H1 (cell line): Measurements from ENCODE around the gene GRM7. TPM values are rescaled to one million over a fixed set of nuclear protein-coding genes. Genes with fewer than 3 reads are reported as not detected.

Experiments
- CTCF ChIA-PET: fragments of 300-600 bp; sonication (Branson Sonifier 250); formaldehyde crosslinking; loops from one replicate; lab custom pipeline; 2021; ENCODE audit not compliant: partially characterized antibody; lab: Charles Lee
- POLR2A ChIA-PET: fragments of 300-600 bp; sonication (Branson Sonifier 250); formaldehyde crosslinking; loops from one replicate; lab custom pipeline; 2021; ENCODE audit warnings: inconsistent platforms; ENCODE audit not compliant: partially characterized antibody; lab: Charles Lee
- DNase-seq, 2 experiments: peaks; one replicate each; pipeline versions ENCODE4 v3.0.0 to v3.0.0-alpha.2; 2010 to 2022; ENCODE audit warnings: low spot score in 2 of 2, low read depth in 1 of 2, mixed read lengths in 1 of 2
- FAIRE-seq: peaks from 2 replicates; lab custom pipeline; 2011; peaks lifted over from hg19 to GRCh38; lab: Jason Lieb, UNC
- H2AFZ ChIP-seq: 2 replicates; pipeline ENCODE4 v1.8.1; 2012; ENCODE audit warnings: low read length, inconsistent platforms
- H2AK5ac ChIP-seq: 2 replicates; pipeline ENCODE4 v1.6.1; 2013; ENCODE audit warnings: low read depth, low read length
- H2BK120ac ChIP-seq: replicated peaks from 2 replicates; pipeline ENCODE3; 2013; ENCODE audit warnings: low read depth, low read length, inconsistent platforms
- H2BK12ac ChIP-seq: 2 replicates; pipeline ENCODE4 v1.6.1; 2013; ENCODE audit warnings: low read depth, low read length
- H2BK15ac ChIP-seq: 2 replicates; pipeline ENCODE4 v1.6.1; 2013; ENCODE audit warnings: low read length
- H2BK20ac ChIP-seq: 2 replicates; pipeline ENCODE4 v1.6.1; 2013; ENCODE audit warnings: low read length
- H2BK5ac ChIP-seq: 2 replicates; pipeline ENCODE4 v1.6.1; 2013; ENCODE audit warnings: low read depth, low read length
- H3K14ac ChIP-seq: 2 replicates; pipeline ENCODE4 v1.6.1; 2013; ENCODE audit warnings: inconsistent platforms; ENCODE audit not compliant: insufficient read length
- H3K18ac ChIP-seq: 2 replicates; pipeline ENCODE4 v1.6.1; 2013; ENCODE audit warnings: low read length; ENCODE audit errors: extremely low read depth
- H3K23ac ChIP-seq: 2 replicates; pipeline ENCODE4 v1.6.1; 2013; ENCODE audit warnings: inconsistent platforms; ENCODE audit not compliant: insufficient read length
- H3K23me2 ChIP-seq: 2 replicates; pipeline ENCODE4 v1.6.1; 2013; ENCODE audit warnings: low read depth, low read length
- H3K27ac ChIP-seq: 2 replicates; pipeline ENCODE4 v1.6.1; 2011; ENCODE audit warnings: low read depth, low read length, inconsistent platforms
- H3K27me3 ChIP-seq, 4 experiments: replicated peaks in 1 of 4; 1 replicate in 1 of 4; 2 replicates in 3 of 4; pipeline versions ENCODE4 v1.6.1 to v1.8.1; 2011 to 2013; ENCODE audit warnings: low read length in 3 of 4, mild to moderate bottlenecking in 3 of 4, inconsistent platforms in 2 of 4, mixed read lengths in 2 of 4, moderate library complexity in 1 of 4; ENCODE audit not compliant: control insufficient read depth in 3 of 4, insufficient read depth in 3 of 4; ENCODE audit errors: extremely low read depth in 1 of 4
- H3K36me3 ChIP-seq, 4 experiments: 2 replicates each; pipeline versions ENCODE4 v1.6.1 to v1.8.1; 2011 to 2013; ENCODE audit warnings: mild to moderate bottlenecking in 4 of 4, low read length in 3 of 4, moderate library complexity in 2 of 4, control low read depth in 1 of 4, inconsistent platforms in 1 of 4; ENCODE audit not compliant: insufficient read depth in 4 of 4, control insufficient read depth in 2 of 4
- H3K4ac ChIP-seq: replicated peaks from 2 replicates; pipeline ENCODE3; 2013; ENCODE audit warnings: low read length, low read depth, mixed read lengths, inconsistent platforms; ENCODE audit not compliant: insufficient read length
- H3K4me1 ChIP-seq, 4 experiments: replicated peaks in 1 of 4; 1 replicate in 1 of 4; 2 replicates in 3 of 4; pipeline versions ENCODE4 v1.6.1 to v1.8.1; 2011 to 2013; ENCODE audit warnings: low read length in 3 of 4, inconsistent platforms in 2 of 4, mixed read lengths in 1 of 4; ENCODE audit not compliant: insufficient read depth in 4 of 4, control insufficient read depth in 3 of 4
- H3K4me2 ChIP-seq, 2 experiments: 2 replicates each; pipeline versions ENCODE4 v1.6.1 to v1.8.1; 2011 to 2013; ENCODE audit warnings: low read depth in 2 of 2, low read length in 2 of 2, control low read depth in 1 of 2, inconsistent platforms in 1 of 2, mild to moderate bottlenecking in 1 of 2; ENCODE audit not compliant: insufficient read depth in 1 of 2
- H3K4me3 ChIP-seq, 4 experiments: fragments of 200-600, 300-600 bp in 1 of 4; sonication (generic), shearing (Covaris generic), sonication (Bioruptor Twin) in 1 of 4; 2 replicates each; pipeline versions ENCODE4 v1.5.1 to v1.8.1; 2011 to 2016; ENCODE audit warnings: low read length in 4 of 4, low read depth in 3 of 4, control low read depth in 2 of 4, inconsistent platforms in 2 of 4, mild to moderate bottlenecking in 2 of 4, mixed read lengths in 1 of 4, moderate library complexity in 1 of 4; ENCODE audit not compliant: insufficient read depth in 2 of 4; ENCODE audit errors: extremely low read depth in 1 of 4
- H3K56ac ChIP-seq: replicated peaks from 2 replicates; pipeline ENCODE3; 2013; ENCODE audit warnings: low read depth, mild to moderate bottlenecking, mixed read lengths, low read length, inconsistent platforms; ENCODE audit not compliant: insufficient read length
- H3K79me1 ChIP-seq: 2 replicates; pipeline ENCODE4 v1.6.1; 2013; ENCODE audit warnings: low read depth, low read length, control low read depth
- H3K79me2 ChIP-seq, 2 experiments: 2 replicates each; pipeline versions ENCODE4 v1.6.1 to v1.8.1; 2012 to 2013; ENCODE audit warnings: low read length in 2 of 2, mild to moderate bottlenecking in 2 of 2, inconsistent platforms in 1 of 2; ENCODE audit not compliant: insufficient read depth in 2 of 2, control insufficient read depth in 1 of 2
- H3K9ac ChIP-seq, 4 experiments: replicated peaks in 1 of 4; 1 replicate in 1 of 4; 2 replicates in 3 of 4; pipeline versions ENCODE4 v1.6.1 to v1.8.1; 2011 to 2013; ENCODE audit warnings: low read depth in 3 of 4, low read length in 3 of 4, control low read depth in 2 of 4, mild to moderate bottlenecking in 2 of 4, moderate library complexity in 2 of 4, inconsistent platforms in 1 of 4; ENCODE audit errors: extremely low read depth in 1 of 4
- H3K9me3 ChIP-seq, 2 experiments: 2 replicates each; pipeline versions ENCODE4 v1.6.1 to v1.8.1; 2012 to 2013; ENCODE audit warnings: mild to moderate bottlenecking in 2 of 2, moderate library complexity in 2 of 2, control low read depth in 1 of 2, inconsistent platforms in 1 of 2, low read depth in 1 of 2, low read length in 1 of 2, mixed read lengths in 1 of 2; ENCODE audit not compliant: insufficient read depth in 2 of 2
- H4K20me1 ChIP-seq, 2 experiments: replicated peaks in 1 of 2; 2 replicates each; pipeline versions ENCODE3 to v1.8.1; 2011 to 2013; ENCODE audit warnings: inconsistent platforms in 2 of 2, low read length in 2 of 2, mild to moderate bottlenecking in 1 of 2; ENCODE audit not compliant: insufficient read depth in 2 of 2, control insufficient read depth in 1 of 2
- H4K5ac ChIP-seq: 2 replicates; pipeline ENCODE4 v1.6.1; 2013; ENCODE audit warnings: low read length, low read depth, mixed read lengths, inconsistent platforms; ENCODE audit not compliant: insufficient read length
- H4K8ac ChIP-seq: 2 replicates; pipeline ENCODE4 v1.8.0; 2013; ENCODE audit warnings: mild to moderate bottlenecking, moderate library complexity, low read length, inconsistent platforms; ENCODE audit not compliant: insufficient read depth; ENCODE audit errors: extremely low read depth
- H4K91ac ChIP-seq: replicated peaks from 2 replicates; pipeline ENCODE3; 2013; ENCODE audit warnings: low read length, mixed read lengths, inconsistent platforms; ENCODE audit not compliant: insufficient read length
- ATF3 ChIP-seq: IDR thresholded peaks from 2 replicates; pipeline ENCODE4 v1.6.1; 2011; ENCODE audit warnings: low read depth, mild to moderate bottlenecking, low read length; ENCODE audit not compliant: insufficient read depth
- TBP ChIP-seq: IDR thresholded peaks from 2 replicates; pipeline ENCODE4 v1.6.1; 2011; ENCODE audit warnings: low read depth, low read length, improper control_type of control experiment
- TEAD4 ChIP-seq: IDR thresholded peaks from 2 replicates; pipeline ENCODE4 v1.6.1; 2012; ENCODE audit warnings: low read depth, low read length, inconsistent platforms, mixed read lengths
- WGBS, 2 experiments: shearing (Covaris generic) in 1 of 2; methylation state at CpG; one replicate each; pipeline versions ENCODE4 v1.1.6 to v1.1.7; 2013 to 2015; ENCODE audit warnings: low lambda C conversion rate in 2 of 2, mixed read lengths in 2 of 2, inconsistent platforms in 1 of 2, low coverage in 1 of 2, missing lambda C conversion rate in 1 of 2; ENCODE audit not compliant: insufficient replicate concordance in 2 of 2, insufficient coverage in 1 of 2, insufficient read length in 1 of 2; ENCODE audit errors: extremely low coverage in 1 of 2, missing lambda C conversion rate in 1 of 2; 5-methylcytosine and 5-hydroxymethylcytosine counted together
- polyA plus RNA-seq, 7 experiments: library from polyadenylated mRNA; depleted of rRNA in 3 of 7; stranded (reverse) in 5 of 7; unstranded in 2 of 7; fragments of >200 nt in 5 of 7; fragments of 200-250 nt in 2 of 7; gene quantifications; 1 replicate in 5 of 7; 2 replicates in 1 of 7; 4 replicates in 1 of 7; pipeline versions ENCODE4 v1.2.1 to v1.2.3, GENCODE V29; 2011 to 2013; ENCODE audit warnings: missing spikeins in 2 of 7, mixed read lengths in 2 of 7
- total RNA-seq: library from RNA; stranded (reverse); fragmentation: NEBNext Ultra II Directional; extraction: Animal tissue kit (Norgen Biotek cat#: 25700); gene quantifications from 2 replicates; pipeline ENCODE4 v1.2.1, GENCODE V29; 2021

GRM7 gene
- total and polyA plus RNA-seq, 2 of the 8 experiments (the other 6 are each of a cell fraction or from before 2014, with no cell fraction given) = 0.17 to 0.24 TPM

GRCh38 chr3:7266551-7266950, 405.6 kb downstream of the GRM7 start:
- Histone ChIP-seq H2BK12ac (no peak overlapping the region), H2BK5ac (no peak overlapping the region), H2BK15ac (no peak overlapping the region), H3K4me2 (no peak overlapping the region), H2AFZ (no peak overlapping the region), H3K23ac (no peak overlapping the region), H3K4me3 (no peak overlapping the region), H3K79me1 (no peaks in the 10 kb centered on the region), H2BK120ac (no peak overlapping the region), H3K14ac (no peak overlapping the region), H3K4ac (no peak overlapping the region), H3K27ac (no peak overlapping the region), H4K8ac (no peak overlapping the region), H3K79me2 (no peaks in the 10 kb centered on the region), H4K5ac (no peak overlapping the region), H4K91ac (no peak overlapping the region), H4K20me1 (no peaks in the 10 kb centered on the region), H3K9me3 (peaks cover 0 to 13% of the 10 kb centered on the region in 2 experiments; a peak in 2 of 4 replicates), H3K27me3 (no peaks in the 10 kb centered on the region), H3K36me3 (no peaks in the 10 kb centered on the region), H2AK5ac (no peak overlapping the region), H3K23me2 (no peaks in the 10 kb centered on the region), H3K4me1 (no peaks in the 10 kb centered on the region), H3K9ac (no peak overlapping the region), H3K56ac (no peak overlapping the region), H3K18ac (no peak overlapping the region), H2BK20ac (no peak overlapping the region)
- ChIA-PET CTCF (no interaction called here), POLR2A (interaction anchor here (0.8 kb wide), 1 partner anchor 18 kb away, joined by 3 read pairs; no protein-coding TSS in a partner anchor)
- 84% methylated on average over 1 of the region's 1 CpG; no CpG with 5 or more reads in 1 of the 2 experiments for WGBS, 2 experiments
- FAIRE-seq (no peak), DNase-seq (no peak)
- no peak for TF ChIP-seq TEAD4
- TF ChIP-seq ATF3 = no peak
- TF ChIP-seq TBP = no peak
